ENCODE results near the gene CD164L2.

- TF ChIP-seq CTCF (IDR thresholded peaks at IDR 0.05 in 4 of 5, conservative IDR thresholded peaks at IDR 0.05 in 1 of 5) = no peak
- TF ChIP-seq POLR2A (IDR thresholded peaks at IDR 0.05) = no peak
Measured at GRCh38 chr1:27381969-27382762, 967 bp downstream of the CD164L2 start.

All from gastrocnemius medialis (tissue), 4 donors.